H9 (cell line): ENCODE results near the gene AMDHD1. TPM values are rescaled to one million over a fixed set of nuclear protein-coding genes. Genes with fewer than 3 reads are reported as not detected.

ENCODE experiments used
- DNase-seq: peaks from one replicate; pipeline ENCODE4 v3.0.0-alpha.2; 2017
- H2AFZ ChIP-seq: one replicate; pipeline ENCODE4 v1.6.1; 2013; ENCODE audit warnings: mild to moderate bottlenecking, low read length, control low read depth, moderate library complexity
- H2AK5ac ChIP-seq: 2 replicates; pipeline ENCODE4 v1.6.1; 2013; ENCODE audit warnings: low read length, control low read depth, mixed read lengths; ENCODE audit not compliant: insufficient read length
- H2BK120ac ChIP-seq: one replicate; pipeline ENCODE4 v1.6.1; 2013; ENCODE audit warnings: low read depth, mild to moderate bottlenecking, low read length, control low read depth, inconsistent platforms; ENCODE audit not compliant: poor library complexity, severe bottlenecking
- H2BK12ac ChIP-seq: 2 replicates; pipeline ENCODE4 v1.6.1; 2013; ENCODE audit warnings: low read length, control low read depth, mixed read lengths, low read depth; ENCODE audit not compliant: insufficient read length
- H2BK15ac ChIP-seq: 2 replicates; pipeline ENCODE4 v1.6.1; 2013; ENCODE audit warnings: low read depth, low read length, control low read depth
- H2BK20ac ChIP-seq: one replicate; pipeline ENCODE4 v1.6.1; 2013; ENCODE audit warnings: low read depth, mild to moderate bottlenecking, low read length, control low read depth, inconsistent platforms; ENCODE audit not compliant: poor library complexity, severe bottlenecking
- H2BK5ac ChIP-seq: 2 replicates; pipeline ENCODE4 v1.6.1; 2013; ENCODE audit warnings: low read length, control low read depth, mixed read lengths; ENCODE audit not compliant: insufficient read length
- H3K14ac ChIP-seq: 2 replicates; pipeline ENCODE4 v1.6.1; 2013; ENCODE audit warnings: low read length, control low read depth; ENCODE audit not compliant: insufficient read depth
- H3K18ac ChIP-seq: 2 replicates; pipeline ENCODE4 v1.6.1; 2013; ENCODE audit warnings: low read depth, mild to moderate bottlenecking, mixed read lengths, low read length, control low read depth; ENCODE audit not compliant: insufficient read length
- H3K23ac ChIP-seq: 2 replicates; pipeline ENCODE4 v1.6.1; 2013; ENCODE audit warnings: low read length, control low read depth, mixed read lengths, low read depth; ENCODE audit not compliant: insufficient read length
- H3K23me2 ChIP-seq: 2 replicates; pipeline ENCODE4 v1.6.1; 2013; ENCODE audit warnings: low read depth, mild to moderate bottlenecking, mixed read lengths, low read length, control low read depth; ENCODE audit not compliant: insufficient read length, poor library complexity, severe bottlenecking
- H3K27ac ChIP-seq: 2 replicates; pipeline ENCODE4 v1.5.1; 2013; ENCODE audit warnings: low read length, control low read depth, mixed read lengths, low read depth; ENCODE audit not compliant: insufficient read length
- H3K27me3 ChIP-seq: 2 replicates; pipeline ENCODE4 v1.6.1; 2013; ENCODE audit warnings: low read length, control low read depth, inconsistent platforms; ENCODE audit not compliant: insufficient read depth
- H3K4ac ChIP-seq: 2 replicates; pipeline ENCODE4 v1.6.1; 2013; ENCODE audit warnings: low read depth, mild to moderate bottlenecking, control low read depth, inconsistent platforms, low read length, moderate library complexity
- H3K4me1 ChIP-seq: 2 replicates; pipeline ENCODE4 v1.6.1; 2013; ENCODE audit warnings: low read length, control low read depth, inconsistent platforms; ENCODE audit not compliant: insufficient read depth
- H3K4me2 ChIP-seq: 2 replicates; pipeline ENCODE4 v1.6.1; 2013; ENCODE audit warnings: low read length, control low read depth, mixed read lengths; ENCODE audit not compliant: insufficient read length, insufficient read depth
- H3K56ac ChIP-seq: 2 replicates; pipeline ENCODE4 v1.6.1; 2013; ENCODE audit warnings: low read depth, mild to moderate bottlenecking, mixed read lengths, low read length, control low read depth; ENCODE audit not compliant: insufficient read length
- H3K79me1 ChIP-seq: 2 replicates; pipeline ENCODE4 v1.6.1; 2013; ENCODE audit warnings: low read depth, mild to moderate bottlenecking, moderate library complexity, low read length, control low read depth, inconsistent platforms; ENCODE audit not compliant: insufficient read depth, poor library complexity, severe bottlenecking
- H3K79me2 ChIP-seq: 2 replicates; pipeline ENCODE4 v1.6.1; 2013; ENCODE audit warnings: low read length, control low read depth, inconsistent platforms; ENCODE audit not compliant: insufficient read depth
- H3K9ac ChIP-seq: 2 replicates; pipeline ENCODE4 v1.6.1; 2013; ENCODE audit warnings: low read length, control low read depth, mixed read lengths; ENCODE audit not compliant: insufficient read length; ENCODE audit errors: extremely low read depth
- H3K9me3 ChIP-seq: one replicate; pipeline ENCODE4 v1.6.1; 2013; ENCODE audit warnings: low read depth, low read length, inconsistent platforms; ENCODE audit not compliant: control insufficient read depth
- H3T11ph ChIP-seq: one replicate; pipeline ENCODE4 v1.6.1; 2013; ENCODE audit warnings: mild to moderate bottlenecking, low read length, control low read depth, inconsistent platforms
- H4K20me1 ChIP-seq: one replicate; pipeline ENCODE4 v1.6.1; 2013; ENCODE audit not compliant: control insufficient read depth, insufficient read length, insufficient read depth
- H4K5ac ChIP-seq: 2 replicates; pipeline ENCODE4 v1.6.1; 2013; ENCODE audit warnings: low read depth, mild to moderate bottlenecking, mixed read lengths, low read length, control low read depth; ENCODE audit not compliant: insufficient read length
- H4K8ac ChIP-seq: replicated peaks from 2 replicates; pipeline ENCODE4 v1.6.1; 2013; ENCODE audit warnings: low read length, control low read depth, mixed read lengths, low read depth; ENCODE audit not compliant: insufficient read length
- H4K91ac ChIP-seq: 2 replicates; pipeline ENCODE4 v1.6.1; 2013; ENCODE audit warnings: low read depth, mild to moderate bottlenecking, moderate library complexity, mixed read lengths, low read length, control low read depth; ENCODE audit not compliant: insufficient read length
- H3K27ac Mint-ChIP-seq, 3 experiments: 2 replicates in 2 of 3; 3 replicates in 1 of 3; pipeline ENCODE4 v1.8.0; 2020 to 2021; ENCODE audit warnings: mixed read lengths in 3 of 3, mild to moderate bottlenecking in 1 of 3, moderate library complexity in 1 of 3
- H3K27me3 Mint-ChIP-seq: 2 replicates; pipeline ENCODE4 v1.8.0; 2021; ENCODE audit warnings: low read depth, mild to moderate bottlenecking, moderate library complexity, mixed read lengths
- H3K36me3 Mint-ChIP-seq, 3 experiments: 2 replicates in 2 of 3; 3 replicates in 1 of 3; pipeline ENCODE4 v1.8.0; 2020 to 2021; ENCODE audit warnings: low read depth in 3 of 3, mixed read lengths in 3 of 3; ENCODE audit not compliant: insufficient read depth in 1 of 3
- H3K4me1 Mint-ChIP-seq, 2 experiments: 2 replicates each; pipeline ENCODE4 v1.8.0; 2020; ENCODE audit warnings: mixed read lengths in 2 of 2
- H3K4me3 Mint-ChIP-seq, 2 experiments: 2 replicates in 1 of 2; 3 replicates in 1 of 2; pipeline ENCODE4 v1.8.0; 2020 to 2021; ENCODE audit warnings: mild to moderate bottlenecking in 2 of 2, mixed read lengths in 2 of 2, moderate library complexity in 1 of 2
- H3K9me3 Mint-ChIP-seq, 2 experiments: 2 replicates in 1 of 2; 3 replicates in 1 of 2; pipeline ENCODE4 v1.8.0; 2020; ENCODE audit warnings: mild to moderate bottlenecking in 2 of 2, mixed read lengths in 2 of 2, moderate library complexity in 1 of 2
- WGBS: extraction: QIAGEN DNeasy Blood & Tissue Kit; methylation state at CpG from one replicate; pipeline ENCODE4 v1.1.7; 2013; ENCODE audit warnings: missing lambda C conversion rate, low lambda C conversion rate, mixed read lengths; ENCODE audit not compliant: insufficient read length; ENCODE audit errors: extremely low coverage; 5-methylcytosine and 5-hydroxymethylcytosine counted together
- total RNA-seq: library from RNA; stranded (reverse); gene quantifications from 2 replicates; pipeline ENCODE4 v1.2.1, GENCODE V29; 2021
- TF ChIP-seq, protein P1 (sequence below): fragments of 200-600 bp; sonication (generic); conservative IDR thresholded peaks from 3 replicates; pipeline ENCODE4 v1.8.0; 2021; ENCODE audit warnings: antibody characterized with exemption, mild to moderate bottlenecking

The AMDHD1 gene
- total RNA-seq, 1 experiment from 2014 or later, result 0.42 TPM

DNA sequence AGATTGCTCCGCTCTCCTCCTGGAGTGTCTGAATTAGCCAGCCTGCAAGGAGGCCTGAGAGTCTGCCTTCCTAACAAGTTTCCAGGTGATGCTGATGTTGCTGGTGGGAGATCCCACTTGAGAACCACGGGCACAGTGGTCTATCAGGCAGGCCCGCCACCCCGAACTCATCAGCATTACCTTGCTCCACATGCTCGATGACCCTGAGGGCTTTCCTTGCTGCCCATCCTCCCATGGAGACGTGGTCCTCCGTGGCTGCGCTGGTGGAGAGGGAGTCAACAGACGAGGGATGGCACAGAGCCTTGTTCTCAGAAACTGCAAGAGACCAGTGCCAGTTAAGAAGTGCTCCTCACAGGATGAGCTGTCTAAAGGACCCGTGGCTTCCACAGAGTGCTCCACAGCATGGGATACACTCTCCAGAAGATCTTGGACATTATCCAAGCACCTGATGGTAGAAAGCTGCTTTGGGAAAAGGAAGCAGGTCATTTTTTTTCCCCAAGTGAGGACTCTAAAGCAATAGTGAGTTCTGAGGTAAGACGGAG lies 34.7 kb downstream of the AMDHD1 start:
- Mint-ChIP-seq H3K4me1 (peaks cover 9 to 18% of the 10 kb centered on the region in 2 experiments), H3K27me3 (no peaks in the 10 kb centered on the region; the same call in none of the 2 replicates), H3K4me3 (no peak overlapping the region), H3K9me3 (no peaks in the 10 kb centered on the region), H3K36me3 (no peaks in the 10 kb centered on the region; a peak in 1 of 7 replicates), H3K27ac (0 out of 7 replicates have a peak overlapping the region, but pooled peaks of 1 of the 3 experiments have one; percentile 52)
- H3K4ac ChIP-seq, result no peak overlapping the region
- H4K8ac ChIP-seq, result no peak overlapping the region
- 0 out of 2 replicates have a peak overlapping the region, but pooled peaks have one; percentile 59 for H2BK15ac ChIP-seq
- no peak overlapping the region for H3K23ac ChIP-seq
- H3K56ac ChIP-seq, result no peak overlapping the region
- H2BK5ac ChIP-seq, result no peak overlapping the region
- H3K79me1 ChIP-seq, result no peaks in the 10 kb centered on the region
- H4K5ac ChIP-seq, result no peak overlapping the region
- H2AK5ac ChIP-seq, result no peak overlapping the region
- peaks cover 2% of the 10 kb centered on the region; the same call in 1 of the 2 replicates for H3K4me1 ChIP-seq
- no peak overlapping the region for H2BK120ac ChIP-seq
- TF ChIP-seq, protein P1, sequence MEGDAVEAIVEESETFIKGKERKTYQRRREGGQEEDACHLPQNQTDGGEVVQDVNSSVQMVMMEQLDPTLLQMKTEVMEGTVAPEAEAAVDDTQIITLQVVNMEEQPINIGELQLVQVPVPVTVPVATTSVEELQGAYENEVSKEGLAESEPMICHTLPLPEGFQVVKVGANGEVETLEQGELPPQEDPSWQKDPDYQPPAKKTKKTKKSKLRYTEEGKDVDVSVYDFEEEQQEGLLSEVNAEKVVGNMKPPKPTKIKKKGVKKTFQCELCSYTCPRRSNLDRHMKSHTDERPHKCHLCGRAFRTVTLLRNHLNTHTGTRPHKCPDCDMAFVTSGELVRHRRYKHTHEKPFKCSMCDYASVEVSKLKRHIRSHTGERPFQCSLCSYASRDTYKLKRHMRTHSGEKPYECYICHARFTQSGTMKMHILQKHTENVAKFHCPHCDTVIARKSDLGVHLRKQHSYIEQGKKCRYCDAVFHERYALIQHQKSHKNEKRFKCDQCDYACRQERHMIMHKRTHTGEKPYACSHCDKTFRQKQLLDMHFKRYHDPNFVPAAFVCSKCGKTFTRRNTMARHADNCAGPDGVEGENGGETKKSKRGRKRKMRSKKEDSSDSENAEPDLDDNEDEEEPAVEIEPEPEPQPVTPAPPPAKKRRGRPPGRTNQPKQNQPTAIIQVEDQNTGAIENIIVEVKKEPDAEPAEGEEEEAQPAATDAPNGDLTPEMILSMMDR, result no peak
- no peak overlapping the region for H3T11ph ChIP-seq
- H3K14ac ChIP-seq, result no peak overlapping the region
- no peak overlapping the region for H3K18ac ChIP-seq
- H2AFZ ChIP-seq, result no peak overlapping the region
- no peak overlapping the region for H3K27ac ChIP-seq
- no peaks in the 10 kb centered on the region for H4K20me1 ChIP-seq
- no peak overlapping the region for H4K91ac ChIP-seq
- H3K23me2 ChIP-seq, result no peaks in the 10 kb centered on the region
- H2BK20ac ChIP-seq, result no peak overlapping the region
- no peak overlapping the region for H3K4me2 ChIP-seq
- H3K79me2 ChIP-seq, result no peaks in the 10 kb centered on the region
- DNase-seq, result no peak
- H3K9me3 ChIP-seq, result no peaks in the 10 kb centered on the region
- no peak overlapping the region for H3K9ac ChIP-seq
- no CpG with 5 or more reads among the region's 11 CpGs for WGBS
- no peak overlapping the region for H2BK12ac ChIP-seq
- no peaks in the 10 kb centered on the region for H3K27me3 ChIP-seq
